Neural cell (in vitro differentiated cells): Measurements from ENCODE around the gene TENM3.
A peak's percentile ranks its signal among the peaks of the same experiment; 100 is the strongest.

Experiments used
- EP300 ChIP-seq: fragments of 450-650 bp; conservative IDR thresholded peaks from 2 replicates; pipeline ENCODE4 v1.6.1; 2014; ENCODE audit warnings: antibody characterized with exemption, mild to moderate bottlenecking, moderate library complexity; ENCODE audit not compliant: poor library complexity, severe bottlenecking
- EZH2 ChIP-seq: fragments of 200-600, 300-800 bp; shearing (Covaris generic), sonication (generic); IDR thresholded peaks from 2 replicates; pipeline ENCODE4 v1.6.1; 2014; ENCODE audit warnings: antibody characterized with exemption, low read length, borderline replicate concordance, mild to moderate bottlenecking; ENCODE audit not compliant: insufficient read depth, poor library complexity, severe bottlenecking
- MXI1 ChIP-seq: fragments of 450-650 bp; conservative IDR thresholded peaks from 2 replicates; pipeline ENCODE4 v1.6.1; 2014; ENCODE audit warnings: antibody characterized with exemption, mild to moderate bottlenecking; ENCODE audit not compliant: poor library complexity, severe bottlenecking
- POLR2AphosphoS5 ChIP-seq: IDR thresholded peaks from 2 replicates; pipeline ENCODE4 v1.6.1; 2012
- RAD21 ChIP-seq: fragments of 450-650 bp; conservative IDR thresholded peaks from 2 replicates; pipeline ENCODE4 v1.6.1; 2014; ENCODE audit warnings: antibody characterized with exemption, mild to moderate bottlenecking, moderate library complexity
- SMC3 ChIP-seq: fragments of 450-650 bp; conservative IDR thresholded peaks from 2 replicates; pipeline ENCODE4 v1.6.1; 2014; ENCODE audit warnings: antibody characterized with exemption, mild to moderate bottlenecking, moderate library complexity; ENCODE audit not compliant: poor library complexity
- TAF1 ChIP-seq: IDR thresholded peaks from 2 replicates; pipeline ENCODE4 v1.6.1; 2012; ENCODE audit warnings: low read depth
- TF ChIP-seq, protein P1 (sequence below): fragments of 450-650 bp; IDR thresholded peaks from 2 replicates; pipeline ENCODE4 v1.5.1; 2014; ENCODE audit warnings: antibody characterized with exemption, mild to moderate bottlenecking, moderate library complexity; ENCODE audit not compliant: poor library complexity, severe bottlenecking
- TF ChIP-seq, protein P2 (sequence below): IDR thresholded peaks from 2 replicates; pipeline ENCODE4 v1.6.1; 2012; ENCODE audit warnings: borderline replicate concordance

DNA sequence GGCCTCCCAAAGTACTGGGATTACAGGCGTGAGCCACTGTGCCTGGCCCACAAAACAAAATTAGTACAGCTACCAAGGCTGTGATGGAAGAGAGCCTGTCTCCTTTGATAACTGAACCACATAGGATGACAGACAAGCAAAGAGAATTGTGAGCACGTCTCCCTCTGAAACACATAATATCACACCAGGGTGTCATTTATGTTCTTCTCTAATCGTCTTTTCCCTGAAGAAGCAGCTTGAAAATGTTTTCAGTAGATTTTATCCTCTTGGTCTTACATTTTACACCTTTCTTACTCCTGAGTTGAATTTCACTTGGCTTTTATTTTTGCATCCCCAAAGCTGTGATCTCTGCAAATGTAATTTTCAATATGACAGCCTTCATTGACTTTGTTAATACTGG lies 67.8 kb downstream of the TENM3 start:
- TF ChIP-seq, protein P1, sequence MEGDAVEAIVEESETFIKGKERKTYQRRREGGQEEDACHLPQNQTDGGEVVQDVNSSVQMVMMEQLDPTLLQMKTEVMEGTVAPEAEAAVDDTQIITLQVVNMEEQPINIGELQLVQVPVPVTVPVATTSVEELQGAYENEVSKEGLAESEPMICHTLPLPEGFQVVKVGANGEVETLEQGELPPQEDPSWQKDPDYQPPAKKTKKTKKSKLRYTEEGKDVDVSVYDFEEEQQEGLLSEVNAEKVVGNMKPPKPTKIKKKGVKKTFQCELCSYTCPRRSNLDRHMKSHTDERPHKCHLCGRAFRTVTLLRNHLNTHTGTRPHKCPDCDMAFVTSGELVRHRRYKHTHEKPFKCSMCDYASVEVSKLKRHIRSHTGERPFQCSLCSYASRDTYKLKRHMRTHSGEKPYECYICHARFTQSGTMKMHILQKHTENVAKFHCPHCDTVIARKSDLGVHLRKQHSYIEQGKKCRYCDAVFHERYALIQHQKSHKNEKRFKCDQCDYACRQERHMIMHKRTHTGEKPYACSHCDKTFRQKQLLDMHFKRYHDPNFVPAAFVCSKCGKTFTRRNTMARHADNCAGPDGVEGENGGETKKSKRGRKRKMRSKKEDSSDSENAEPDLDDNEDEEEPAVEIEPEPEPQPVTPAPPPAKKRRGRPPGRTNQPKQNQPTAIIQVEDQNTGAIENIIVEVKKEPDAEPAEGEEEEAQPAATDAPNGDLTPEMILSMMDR, result no peak
- TF ChIP-seq EZH2 (no peak), SMC3 (no peak), MXI1 (no peak), POLR2AphosphoS5 (peak; percentile 50), RAD21 (no peak), TAF1 (no peak), EP300 (peak; percentile 84)
- TF ChIP-seq, protein P2, sequence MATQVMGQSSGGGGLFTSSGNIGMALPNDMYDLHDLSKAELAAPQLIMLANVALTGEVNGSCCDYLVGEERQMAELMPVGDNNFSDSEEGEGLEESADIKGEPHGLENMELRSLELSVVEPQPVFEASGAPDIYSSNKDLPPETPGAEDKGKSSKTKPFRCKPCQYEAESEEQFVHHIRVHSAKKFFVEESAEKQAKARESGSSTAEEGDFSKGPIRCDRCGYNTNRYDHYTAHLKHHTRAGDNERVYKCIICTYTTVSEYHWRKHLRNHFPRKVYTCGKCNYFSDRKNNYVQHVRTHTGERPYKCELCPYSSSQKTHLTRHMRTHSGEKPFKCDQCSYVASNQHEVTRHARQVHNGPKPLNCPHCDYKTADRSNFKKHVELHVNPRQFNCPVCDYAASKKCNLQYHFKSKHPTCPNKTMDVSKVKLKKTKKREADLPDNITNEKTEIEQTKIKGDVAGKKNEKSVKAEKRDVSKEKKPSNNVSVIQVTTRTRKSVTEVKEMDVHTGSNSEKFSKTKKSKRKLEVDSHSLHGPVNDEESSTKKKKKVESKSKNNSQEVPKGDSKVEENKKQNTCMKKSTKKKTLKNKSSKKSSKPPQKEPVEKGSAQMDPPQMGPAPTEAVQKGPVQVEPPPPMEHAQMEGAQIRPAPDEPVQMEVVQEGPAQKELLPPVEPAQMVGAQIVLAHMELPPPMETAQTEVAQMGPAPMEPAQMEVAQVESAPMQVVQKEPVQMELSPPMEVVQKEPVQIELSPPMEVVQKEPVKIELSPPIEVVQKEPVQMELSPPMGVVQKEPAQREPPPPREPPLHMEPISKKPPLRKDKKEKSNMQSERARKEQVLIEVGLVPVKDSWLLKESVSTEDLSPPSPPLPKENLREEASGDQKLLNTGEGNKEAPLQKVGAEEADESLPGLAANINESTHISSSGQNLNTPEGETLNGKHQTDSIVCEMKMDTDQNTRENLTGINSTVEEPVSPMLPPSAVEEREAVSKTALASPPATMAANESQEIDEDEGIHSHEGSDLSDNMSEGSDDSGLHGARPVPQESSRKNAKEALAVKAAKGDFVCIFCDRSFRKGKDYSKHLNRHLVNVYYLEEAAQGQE, result no peak
